GM21576 (cell line): ENCODE data around the gene PACS2.
"Not testable (repeated sequence)": the region's sequence is repeated elsewhere in the genome, so short reads cannot be mapped to it uniquely, and the experiment has no call there.

Experiments
- ATAC-seq: cut with Tn5 transposase; IDR thresholded peaks from one replicate; pipeline ENCODE4 v1.9.1; 2021; ENCODE audit warnings: mild to moderate bottlenecking, moderate library complexity; ENCODE audit not compliant: unreplicated experiment

Gene PACS2

DNA sequence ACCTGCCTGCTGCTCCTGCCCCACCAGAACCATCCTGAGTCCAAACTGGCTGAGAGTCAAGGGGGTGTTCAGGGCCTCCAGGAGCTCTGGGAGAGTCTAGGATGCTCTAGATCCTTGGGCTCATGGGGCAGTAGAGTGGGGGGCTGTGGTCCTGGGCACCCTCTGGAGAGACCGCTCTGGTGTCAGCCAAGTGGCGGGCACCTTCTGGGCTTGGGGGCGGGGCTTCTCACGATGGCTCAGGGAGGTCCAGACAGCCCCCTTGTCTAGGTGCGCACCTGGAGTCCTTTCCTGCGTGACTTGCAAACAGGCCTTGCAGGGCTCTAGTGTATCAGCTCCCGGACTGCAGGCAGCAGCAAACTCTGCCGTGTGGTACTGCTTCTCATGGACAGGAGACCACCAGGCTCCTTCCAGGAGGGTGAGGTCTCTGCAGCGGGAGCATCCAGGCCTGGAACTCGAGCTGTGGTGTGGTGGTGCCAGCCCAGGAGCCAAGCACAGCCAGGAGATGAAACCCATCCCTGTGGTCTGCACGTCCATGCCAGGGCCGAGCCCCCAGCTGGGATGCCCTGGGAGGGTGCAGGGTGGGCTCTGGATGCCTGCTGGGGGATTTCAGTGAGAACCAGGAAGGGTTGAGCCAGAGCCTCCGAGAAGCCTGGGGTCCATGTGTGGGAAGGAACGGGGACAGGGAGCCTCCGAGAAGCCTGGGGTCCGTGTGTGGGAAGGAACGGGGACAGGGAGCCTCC lies 15.0 kb downstream of the PACS2 start:
- no peak for ATAC-seq

DNA sequence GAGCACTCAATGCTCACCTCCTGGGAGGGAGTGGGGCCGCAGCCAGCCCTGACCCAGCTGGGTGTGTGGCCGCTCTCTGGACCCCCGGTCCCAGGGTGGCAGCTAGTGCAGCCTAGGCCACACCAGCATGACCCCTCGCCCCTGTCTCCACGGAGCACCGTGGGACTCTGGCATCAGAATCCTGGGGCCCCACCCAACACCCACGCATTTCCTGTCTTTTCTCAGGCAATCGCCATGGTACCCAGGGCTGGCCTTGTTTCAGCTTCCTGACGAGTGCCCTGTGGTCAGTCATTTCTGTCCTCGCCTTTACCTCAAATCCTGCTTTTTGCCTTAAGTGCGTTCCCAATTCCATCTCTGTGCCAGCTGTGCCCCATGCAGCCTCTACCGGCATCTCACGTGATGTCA lies 15.9 kb downstream of the PACS2 start:
- no peak for ATAC-seq

DNA sequence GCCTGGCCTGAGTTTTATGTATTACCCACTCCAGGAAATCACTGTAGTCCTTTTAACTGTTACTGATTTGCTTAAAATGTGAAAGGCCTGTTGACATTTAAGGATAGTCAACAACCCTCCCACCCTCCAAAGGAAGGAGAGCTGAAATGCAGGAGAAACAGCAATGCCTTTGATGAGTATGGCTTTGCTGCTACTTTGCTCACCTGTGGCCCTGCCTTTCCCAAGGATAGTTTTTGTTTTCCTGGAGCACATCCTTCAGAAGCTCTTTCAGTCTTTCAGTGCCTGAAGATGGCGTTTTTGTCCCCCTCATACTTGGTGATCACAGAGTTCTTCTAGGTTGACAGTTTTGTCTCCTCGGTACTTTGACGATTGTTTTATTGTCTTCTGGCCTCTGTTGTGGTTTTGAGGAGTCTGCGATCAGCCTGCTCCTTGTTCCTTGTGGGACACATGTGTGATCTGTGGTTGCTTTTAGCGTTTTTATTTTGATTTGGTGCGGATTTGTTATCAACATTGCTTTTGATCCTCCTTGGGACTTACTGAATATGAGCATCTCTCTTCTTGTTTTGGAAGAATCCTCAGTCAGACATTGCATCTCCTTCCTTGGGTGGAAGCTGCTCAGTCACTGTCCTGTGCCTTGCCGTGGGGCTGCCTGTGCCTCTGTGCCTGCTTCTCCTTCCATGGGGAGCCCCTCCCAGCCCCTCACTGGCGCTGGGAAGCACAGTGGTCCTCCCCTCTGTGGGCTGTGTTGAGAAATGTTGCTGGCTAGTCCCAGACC lies 17.2 kb downstream of the PACS2 start:
- ATAC-seq: no peak

DNA sequence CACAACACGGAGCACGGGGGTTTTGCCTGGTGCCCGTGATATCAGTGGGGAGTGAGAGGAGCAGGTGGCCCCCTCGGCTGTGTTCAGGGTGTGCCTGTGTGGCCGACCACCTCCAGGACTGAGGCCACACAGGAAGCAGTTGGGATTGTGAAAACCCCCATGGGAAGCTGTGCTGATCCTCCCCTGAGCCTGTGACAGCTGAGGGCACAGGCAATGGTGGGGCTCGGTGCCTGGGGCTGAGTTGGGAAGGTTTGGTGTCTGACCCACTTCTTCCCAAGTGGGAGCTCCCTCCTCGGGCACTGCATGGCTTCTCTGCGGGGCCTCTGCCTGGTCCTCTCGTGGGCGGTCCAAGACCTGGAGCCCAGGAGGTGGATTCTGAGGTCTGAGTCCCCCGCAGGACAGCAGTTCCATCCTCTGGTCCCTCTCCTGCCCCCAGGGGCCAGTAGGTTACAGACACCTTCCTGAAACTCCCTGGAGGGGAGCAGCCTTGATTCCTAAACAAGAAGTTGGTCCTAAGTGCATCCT lies 17.9 kb downstream of the PACS2 start:
- ATAC-seq: no peak

- ATAC-seq: no peak
Observed at GRCh38 chr14:105333020-105333490, 18.5 kb downstream of the PACS2 start.

DNA sequence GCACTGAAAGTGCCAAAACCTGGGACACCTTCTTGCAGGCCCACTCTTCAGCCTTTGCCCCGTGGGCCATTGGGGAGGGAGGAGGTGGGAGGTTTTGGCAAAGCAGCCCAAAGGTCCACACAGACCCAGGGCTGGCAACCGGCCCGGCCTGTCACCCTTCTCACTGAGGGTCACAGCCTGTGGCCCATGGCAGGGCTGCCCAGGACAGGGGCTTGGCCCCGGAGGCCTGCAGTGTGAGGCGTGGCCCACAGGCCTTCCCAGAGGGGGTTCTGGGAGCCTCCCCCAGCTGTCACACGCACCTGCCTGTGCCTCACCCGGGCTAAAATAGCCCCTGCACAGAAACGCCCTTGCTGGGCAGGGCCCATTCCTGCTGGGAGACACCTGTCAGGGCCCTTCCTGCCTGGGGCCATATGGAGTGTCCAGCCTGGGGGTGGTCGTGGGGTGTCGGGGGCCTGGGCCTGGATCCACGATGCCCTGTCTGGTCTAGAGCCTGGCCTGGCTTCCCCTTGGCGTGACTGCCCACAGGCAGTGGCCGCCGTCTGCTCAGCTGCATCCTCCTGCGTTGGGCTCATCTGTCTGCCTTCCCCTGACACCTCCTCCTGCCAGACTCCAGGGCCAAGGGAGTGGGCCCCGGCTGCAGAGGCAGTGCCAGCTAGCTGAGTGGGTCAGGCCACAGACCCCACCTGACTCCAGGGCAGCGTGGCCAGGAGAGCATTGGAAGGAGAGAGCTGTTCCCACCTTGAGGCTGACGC lies 19.2 kb downstream of the PACS2 start:
- ATAC-seq: no peak

DNA sequence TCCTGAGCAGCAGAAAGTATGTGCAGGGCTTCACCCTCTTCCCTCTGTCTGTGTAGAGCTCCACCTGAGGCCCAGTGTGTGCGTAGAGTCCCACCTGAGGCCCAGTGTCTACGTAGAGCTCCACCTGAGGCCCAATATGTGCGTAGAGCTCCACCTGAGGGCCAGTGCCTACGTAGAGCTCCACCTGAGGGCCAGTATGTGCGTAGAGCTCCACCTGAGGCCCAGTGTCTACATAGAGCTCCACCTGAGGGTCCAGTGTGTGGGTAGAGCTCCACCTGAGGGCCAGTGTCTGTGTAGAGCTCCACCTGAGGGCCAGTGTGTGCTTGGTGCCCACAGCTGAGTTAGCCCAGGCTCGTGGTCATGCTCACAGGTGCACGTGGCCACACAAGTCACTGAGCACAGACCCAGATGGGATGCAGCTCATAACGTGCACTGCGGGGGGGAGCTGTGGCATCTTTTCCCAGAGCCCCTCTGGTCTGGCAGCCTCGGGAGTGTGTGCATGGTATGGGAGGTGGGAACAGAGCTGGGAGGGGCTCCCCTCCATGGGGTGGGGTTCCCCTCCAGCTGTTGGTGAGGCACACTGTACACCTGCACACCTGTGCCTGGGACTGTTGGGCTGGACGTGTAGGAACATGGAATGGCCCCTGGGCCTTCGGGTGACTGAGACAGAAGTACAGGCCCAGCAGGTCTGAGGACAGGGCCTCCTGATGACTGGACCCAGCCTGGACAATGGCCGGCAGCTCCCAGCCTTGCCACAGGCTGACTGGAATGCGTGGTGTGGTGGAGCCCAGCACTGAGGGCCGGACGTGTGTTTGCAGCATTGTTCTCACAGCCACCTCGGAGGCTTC lies 20.1 kb downstream of the PACS2 start:
- ATAC-seq: no peak

- ATAC-seq: not testable (repeated sequence)
Observed at GRCh38 chr14:105335231-105335542, 20.6 kb downstream of the PACS2 start.

DNA sequence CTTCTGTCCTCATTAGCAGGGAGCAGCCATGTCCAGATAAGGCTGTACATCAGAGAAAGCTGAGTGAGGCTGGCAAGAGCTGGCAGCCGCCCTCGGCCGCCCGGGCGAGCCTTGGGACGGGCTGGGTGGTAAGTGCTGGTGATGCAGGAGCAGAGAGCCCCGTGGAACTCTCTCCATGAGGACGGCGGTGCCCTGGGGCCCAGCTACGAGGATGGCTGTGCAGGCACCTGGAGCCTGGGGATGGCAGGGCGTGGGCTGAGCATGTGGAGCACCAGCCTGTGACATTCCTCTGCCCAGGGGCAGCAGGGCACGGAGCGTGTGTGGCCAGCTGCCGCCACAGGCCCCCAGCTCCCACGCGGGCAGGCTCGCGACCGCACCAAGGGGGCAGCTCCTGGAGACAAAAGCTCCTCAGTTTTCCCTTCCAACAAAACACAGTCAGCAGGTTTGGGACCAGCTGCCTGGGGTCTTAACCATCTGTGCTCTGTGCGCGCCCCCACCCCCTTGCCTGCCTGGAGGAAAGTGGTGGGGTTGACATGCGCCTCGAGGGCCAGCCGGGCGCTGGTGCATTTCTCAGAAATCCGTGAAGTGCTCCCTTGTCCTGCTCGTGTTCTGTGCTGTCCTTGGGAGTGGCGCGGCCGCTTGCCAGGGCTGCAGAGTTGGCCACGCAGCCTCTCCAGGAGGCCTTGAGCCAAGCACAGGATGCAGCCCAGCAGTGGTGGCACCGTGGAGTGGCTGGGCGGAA lies 21.4 kb downstream of the PACS2 start:
- no peak for ATAC-seq

DNA sequence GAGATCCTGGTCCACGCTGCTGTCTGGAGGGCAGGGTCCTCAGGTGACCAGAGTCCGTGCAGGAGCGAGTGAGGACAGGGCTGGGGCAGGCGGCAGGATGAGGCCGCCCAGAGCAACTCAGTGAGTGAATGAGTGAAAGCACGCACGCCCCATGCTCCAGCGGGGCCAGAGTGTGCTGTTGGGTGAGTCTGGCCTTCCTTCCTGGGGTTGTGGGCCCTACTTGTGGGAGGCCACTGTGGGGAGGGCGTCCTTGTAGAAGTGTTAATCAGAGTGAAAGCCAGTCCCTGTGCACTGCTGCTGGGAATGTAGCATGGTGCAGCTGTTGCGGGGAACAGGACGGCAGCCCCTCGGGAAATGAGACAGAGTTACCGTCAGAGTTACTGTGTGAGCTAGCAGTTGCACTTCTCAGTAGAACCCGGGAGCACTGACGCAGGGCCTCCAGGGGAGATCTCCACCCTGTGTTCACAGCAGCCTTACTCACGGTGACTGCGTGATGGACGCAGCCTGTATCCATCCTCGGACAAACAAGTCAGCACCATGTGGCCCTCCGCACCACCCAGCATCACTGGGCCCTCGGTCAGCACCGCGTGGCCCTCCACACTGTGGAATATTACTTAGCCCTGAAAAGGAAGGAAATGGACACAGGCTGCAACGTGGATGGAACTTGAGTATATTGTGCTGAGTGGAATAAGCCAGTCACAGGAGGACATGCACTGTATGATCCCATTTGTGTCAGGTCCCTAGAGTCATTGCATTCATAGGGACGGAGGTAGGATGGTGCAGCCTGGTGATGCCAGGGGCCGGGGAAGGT lies 22.1 kb downstream of the PACS2 start:
- ATAC-seq: no peak

GRCh38 chr14:105337433-105337832 lies 22.9 kb downstream of the PACS2 start:
- ATAC-seq: no peak

GRCh38 chr14:105337966-105338741 lies 23.6 kb downstream of the PACS2 start:
- ATAC-seq: no peak

GRCh38 chr14:105340821-105341733 lies 26.5 kb downstream of the PACS2 start:
- ATAC-seq: no peak

DNA sequence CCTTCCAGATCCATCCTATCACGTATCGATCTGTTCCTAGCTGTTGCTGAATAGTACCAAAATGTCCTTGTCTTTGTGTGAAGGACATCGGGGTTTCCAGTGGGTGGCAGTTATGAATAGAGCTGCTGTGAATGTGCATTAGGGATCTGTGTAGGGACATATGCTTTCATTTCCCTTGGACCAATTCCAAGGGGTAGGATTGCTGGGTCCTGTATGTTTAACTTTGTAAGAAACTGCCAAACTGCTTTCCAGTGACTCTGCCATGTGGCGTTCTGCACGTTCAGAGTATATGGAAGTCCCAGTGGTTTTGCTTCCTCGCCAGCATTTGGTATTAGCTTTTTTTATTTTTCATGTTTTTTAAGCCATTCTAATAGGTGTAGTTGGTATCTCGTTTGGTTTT lies 28.6 kb downstream of the PACS2 start:
- no peak for ATAC-seq

GRCh38 chr14:105346200-105346533 lies 31.6 kb downstream of the PACS2 start:
- ATAC-seq: no peak

GRCh38 chr14:105346876-105347586 lies 32.5 kb downstream of the PACS2 start:
- no peak for ATAC-seq

DNA sequence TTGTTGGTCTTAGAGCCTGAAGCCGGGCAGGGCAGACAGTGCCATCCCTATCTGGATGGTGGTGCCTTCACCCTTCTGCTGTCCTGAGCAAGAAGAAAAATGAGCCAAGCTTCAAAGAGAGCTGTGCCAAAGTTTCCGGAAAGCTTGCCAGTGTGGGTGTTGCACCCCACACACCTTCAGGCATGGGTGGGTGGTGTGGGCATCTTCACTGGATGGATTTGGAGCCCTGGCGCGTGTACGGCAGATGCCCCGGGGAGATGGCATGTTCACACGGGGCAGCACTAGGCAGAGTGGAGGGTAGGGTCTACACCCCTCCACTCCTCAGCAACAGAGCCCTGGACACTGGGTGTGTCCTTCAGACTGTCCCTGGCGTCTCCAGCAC lies 33.0 kb downstream of the PACS2 start:
- no peak for ATAC-seq
